Right cardiac atrium (tissue), 5 donors: ENCODE results near the gene H1-8. TPM values are rescaled to one million over a fixed set of nuclear protein-coding genes. Genes with fewer than 3 reads are reported as not detected.

Source experiments
- ATAC-seq, 2 donors: fragments of 200-7000 bp; cut with Tn5 transposase; one replicate each; pipeline versions ENCODE4 v1.8.0 to v1.9.1; 2020; ENCODE audit warnings: moderate library complexity in 2 of 2, mild to moderate bottlenecking in 1 of 2
- DNase-seq, 3 donors: peaks; one replicate each; pipeline ENCODE4 v3.0.0-alpha.2; 2020
- H3K27ac ChIP-seq: one replicate; pipeline ENCODE4 v1.5.1; 2013; ENCODE audit warnings: mild to moderate bottlenecking, low read length, control low read depth, moderate library complexity
- H3K27me3 ChIP-seq: one replicate; pipeline ENCODE4 v1.6.1; 2013; ENCODE audit not compliant: control insufficient read depth, insufficient read depth
- H3K4me1 ChIP-seq: one replicate; pipeline ENCODE4 v1.6.1; 2013; ENCODE audit warnings: low read length; ENCODE audit not compliant: control insufficient read depth, insufficient read depth
- H3K4me3 ChIP-seq: one replicate; pipeline ENCODE4 v1.5.1; 2013; ENCODE audit warnings: low read length, control low read depth
- H3K9me3 ChIP-seq: one replicate; pipeline ENCODE4 v1.6.1; 2013; ENCODE audit warnings: low read length; ENCODE audit not compliant: control insufficient read depth
- WGBS: extraction: QIAGEN DNeasy Blood & Tissue Kit; methylation state at CpG from one replicate; pipeline ENCODE4 v1.1.7; 2013; 5-methylcytosine and 5-hydroxymethylcytosine counted together
- intact Hi-C, 4 donors: fragments of 100-400 bp; cut with DNase I; formaldehyde crosslinking; loops; one replicate each; pipeline versions ENCODE4 v1.11.0 to v1.14.0; 2022 to 2023
- polyA plus RNA-seq: library from polyadenylated mRNA; stranded (reverse); fragments of 200-250 nt; gene quantifications from one replicate; pipeline ENCODE4 v1.2.3, GENCODE V29; 2013
- total RNA-seq, 4 donors: library from RNA; stranded (reverse); fragmentation: NEBNext Ultra II Directional; extraction: Animal tissue kit (Norgen Biotek cat#: 25700); gene quantifications; one replicate each; pipeline ENCODE4 v1.2.1, GENCODE V29; 2021
- donor health status: healthy with polysubstance abuse.
- donor health status: DM: no; HTN: yes; CAD: no.
- donor health status: DM: no; HTN: no; CAD: no.
- donor health status: DM: no; HTN: yes; CAD: no; lungs with severe emphysema.
- donor health status: DM: yes; HTN: yes; CAD: no.

Gene H1-8
- total and polyA plus RNA-seq, 5 donors = not detected

- DNase-seq = peak in 2 of 3 donors; percentile 70 to 72
Measured at GRCh38 chr3:129502641-129503408, 40.1 kb upstream of the H1-8 start.

GRCh38 chr3:129503471-129504291 lies 39.3 kb upstream of the H1-8 start:
- H3K4me3 ChIP-seq = no peak overlapping the region
- no peaks in the 10 kb centered on the region for H3K27me3 ChIP-seq
- ATAC-seq (no peak), DNase-seq (peak in 2 of 3 donors; percentile 2 to 20)
- intact Hi-C loops = loop anchor here in 1 of 4 donors (10.0 kb wide), 1 partner anchor 51 kb away; no protein-coding TSS in a partner anchor
- H3K9me3 ChIP-seq = no peaks in the 10 kb centered on the region
- peaks cover 43% of the 10 kb centered on the region for H3K4me1 ChIP-seq
- no peak overlapping the region for H3K27ac ChIP-seq
- WGBS = 83% methylated on average over 13 of the region's 13 CpGs

More at GRCh38 chr3:129502641-129503408, 40.1 kb upstream of the H1-8 start:
- intact Hi-C loops = loop anchor here in 1 of 4 donors (10.0 kb wide), 1 partner anchor 52 kb away; no protein-coding TSS in a partner anchor
- no peak overlapping the region for H3K4me3 ChIP-seq
- no peaks in the 10 kb centered on the region for H3K9me3 ChIP-seq
- H3K27me3 ChIP-seq = no peaks in the 10 kb centered on the region
- H3K4me1 ChIP-seq = peaks cover 42% of the 10 kb centered on the region
- peak in 1 of 2 donors; percentile 43 for ATAC-seq
- 88% methylated on average over 18 of the region's 18 CpGs for WGBS
- H3K27ac ChIP-seq = no peak overlapping the region

- H3K27me3 ChIP-seq = no peaks in the 10 kb centered on the region
- intact Hi-C loops = loop anchor here in 1 of 4 donors (10.0 kb wide), 1 partner anchor 50 kb away; no protein-coding TSS in a partner anchor
- peak in 2 of 3 donors; percentile 1 to 2 for DNase-seq
- H3K27ac ChIP-seq = peak overlapping the region; percentile 88
- H3K9me3 ChIP-seq = no peaks in the 10 kb centered on the region
- H3K4me3 ChIP-seq = no peak overlapping the region
- peaks cover 40% of the 10 kb centered on the region for H3K4me1 ChIP-seq
- WGBS = 74% methylated on average over 5 of the region's 5 CpGs
- ATAC-seq = peak; percentile 59 to 60
Measured at GRCh38 chr3:129504471-129505100, 38.4 kb upstream of the H1-8 start.

GRCh38 chr3:129505341-129505740 lies 37.6 kb upstream of the H1-8 start:
- DNase-seq (peak in 1 of 3 donors; percentile 1), ATAC-seq (no peak)
- Histone ChIP-seq H3K27me3 (no peaks in the 10 kb centered on the region), H3K9me3 (no peaks in the 10 kb centered on the region), H3K4me3 (no peak overlapping the region), H3K27ac (peak overlapping the region; percentile 88), H3K4me1 (peaks cover 35% of the 10 kb centered on the region)
- intact Hi-C loops = loop anchor here in 1 of 4 donors (10.0 kb wide), 1 partner anchor 49 kb away; no protein-coding TSS in a partner anchor
- WGBS = 87% methylated on average over 6 of the region's 6 CpGs

GRCh38 chr3:129506231-129506742 lies 36.7 kb upstream of the H1-8 start:
- ATAC-seq = no peak

GRCh38 chr3:129507181-129507831 lies 35.7 kb upstream of the H1-8 start:
- intact Hi-C loops = loop anchor here in 1 of 4 donors (10.0 kb wide), 1 partner anchor 47 kb away; no protein-coding TSS in a partner anchor
- no peak overlapping the region for H3K4me3 ChIP-seq
- peak overlapping the region; percentile 43 for H3K27ac ChIP-seq
- H3K27me3 ChIP-seq = no peaks in the 10 kb centered on the region
- H3K9me3 ChIP-seq = no peaks in the 10 kb centered on the region
- DNase-seq (peak in 2 of 3 donors; percentile 68 to 73), ATAC-seq (peak; percentile 75 to 79)
- WGBS = 43% methylated on average over 9 of the region's 9 CpGs
- H3K4me1 ChIP-seq = peaks cover 24% of the 10 kb centered on the region

More at GRCh38 chr3:129506231-129506742, 36.7 kb upstream of the H1-8 start:
- H3K27ac ChIP-seq = no peak overlapping the region
- H3K27me3 ChIP-seq = no peaks in the 10 kb centered on the region
- H3K9me3 ChIP-seq = no peaks in the 10 kb centered on the region
- WGBS = 76% methylated on average over 9 of the region's 9 CpGs
- peak in 2 of 3 donors; percentile 11 to 15 for DNase-seq
- no peak overlapping the region for H3K4me3 ChIP-seq
- peaks cover 27% of the 10 kb centered on the region for H3K4me1 ChIP-seq
- intact Hi-C loops = loop anchor here in 1 of 4 donors (10.0 kb wide), 1 partner anchor 49 kb away; no protein-coding TSS in a partner anchor

- intact Hi-C loops = no loop called here
- Histone ChIP-seq H3K27ac (no peak overlapping the region), H3K4me3 (no peak overlapping the region), H3K27me3 (no peaks in the 10 kb centered on the region), H3K9me3 (no peaks in the 10 kb centered on the region), H3K4me1 (peaks cover 4% of the 10 kb centered on the region)
- DNase-seq = no peak
- ATAC-seq = no peak
Measured at GRCh38 chr3:129512595-129512994, 30.4 kb upstream of the H1-8 start.

GRCh38 chr3:129513705-129514104 lies 29.3 kb upstream of the H1-8 start:
- WGBS = 88% methylated on average over 8 of the region's 8 CpGs
- Histone ChIP-seq H3K4me1 (peaks cover 2% of the 10 kb centered on the region), H3K27ac (no peak overlapping the region), H3K27me3 (no peaks in the 10 kb centered on the region), H3K9me3 (no peaks in the 10 kb centered on the region), H3K4me3 (no peak overlapping the region)
- ATAC-seq (peak; percentile 4 to 18), DNase-seq (peak in 1 of 3 donors; percentile 22)
- intact Hi-C loops = no loop called here

- Histone ChIP-seq H3K9me3 (no peaks in the 10 kb centered on the region), H3K27me3 (no peaks in the 10 kb centered on the region), H3K4me1 (peaks cover 2% of the 10 kb centered on the region), H3K27ac (no peak overlapping the region), H3K4me3 (no peak overlapping the region)
- peak in 1 of 3 donors; percentile 40 for DNase-seq
- intact Hi-C loops = no loop called here
- WGBS = 88% methylated on average over 10 of the region's 10 CpGs
- peak; percentile 22 to 24 for ATAC-seq
Measured at GRCh38 chr3:129514110-129514509, 28.9 kb upstream of the H1-8 start.

GRCh38 chr3:129514563-129514962 lies 28.4 kb upstream of the H1-8 start:
- intact Hi-C loops = no loop called here
- ATAC-seq (no peak), DNase-seq (peak in 1 of 3 donors; percentile 15)
- Histone ChIP-seq H3K9me3 (no peaks in the 10 kb centered on the region), H3K4me3 (no peak overlapping the region), H3K4me1 (peaks cover 2% of the 10 kb centered on the region), H3K27me3 (no peaks in the 10 kb centered on the region), H3K27ac (no peak overlapping the region)
- WGBS = 97% methylated on average over 6 of the region's 6 CpGs
